ENCODE results near the gene RIPK4.

DNA sequence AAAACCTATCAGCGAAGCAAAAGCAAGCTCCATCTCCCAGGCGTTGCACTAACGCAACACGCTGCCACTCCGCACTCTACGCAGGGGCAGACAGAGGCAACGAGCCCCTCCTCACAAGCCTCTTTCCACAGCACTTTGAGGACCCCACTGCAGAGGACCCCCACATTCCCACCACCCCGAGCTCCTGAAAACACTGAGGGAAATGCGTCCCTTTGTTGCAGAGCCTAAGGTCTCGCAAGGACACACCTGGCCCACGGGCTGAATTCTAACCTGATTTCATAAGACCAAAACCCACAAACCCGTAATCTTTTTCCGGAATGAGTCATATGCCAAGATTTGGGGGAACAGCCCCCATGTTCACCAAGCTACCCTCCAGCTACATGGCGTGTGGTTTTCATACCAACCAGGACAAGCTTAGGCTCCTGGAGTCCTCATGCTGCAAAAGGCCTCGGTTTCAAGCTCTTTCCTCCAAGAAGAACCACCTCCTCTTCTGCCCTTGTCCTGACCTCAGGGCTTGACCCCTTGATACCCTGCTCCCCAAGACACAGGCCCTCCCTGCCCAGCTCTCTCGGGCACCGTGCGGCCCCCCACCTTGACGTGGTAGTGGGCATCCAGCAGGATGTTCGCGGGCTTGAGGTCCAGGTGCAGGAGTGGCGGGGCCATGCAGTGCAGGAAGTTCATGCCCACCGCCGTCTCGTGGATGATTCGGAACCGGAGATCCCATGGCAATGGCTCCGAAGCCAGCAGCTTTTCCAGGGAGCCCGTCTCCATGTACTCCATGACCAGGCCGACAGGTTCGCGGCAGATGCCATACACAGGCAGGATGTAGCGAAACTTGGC, 10.7 kb downstream of the RIPK4 start:
- TF ChIP-seq FOXP2 (optimal IDR thresholded peaks at IDR 0.05; ENCODE audit: control extremely low read depth, extremely low read length, insufficient read depth), result no peak
- TF ChIP-seq POLR2AphosphoS5 (IDR thresholded peaks at IDR 0.05; ENCODE audit: borderline replicate concordance, low read depth, low read length), result no peak

Measured in SK-N-MC (cell line).